Adrenal gland (tissue), 12 donors: ENCODE data around the gene FCER2. TPM values are rescaled to one million over a fixed set of nuclear protein-coding genes. Genes with fewer than 3 reads are reported as not detected.

Source experiments
- DNase-seq, 7 donors: peaks; one replicate each; pipeline ENCODE4 v3.0.0-alpha.2; 2019 to 2020
- H3K27ac ChIP-seq, 5 donors: fragments of 200-600 bp; sonication (generic) in 4 of 5; 1 replicate in 3 of 5; 2 replicates in 2 of 5; pipeline versions ENCODE4 v1.5.1 to v1.8.0; 2016 to 2020; ENCODE audit warnings: mild to moderate bottlenecking in 1 of 5
- H3K27me3 ChIP-seq: fragments of 200-600 bp; 2 replicates; pipeline ENCODE4 v1.8.0; 2021
- H3K36me3 ChIP-seq, 2 donors: fragments of 200-600 bp; replicated peaks in 1 of 2; 1 replicate in 1 of 2; 2 replicates in 1 of 2; pipeline versions ENCODE4 v1.5.1 to v1.8.0; 2018 to 2022
- H3K4me1 ChIP-seq, 2 donors: fragments of 200-600 bp; replicated peaks in 1 of 2; 1 replicate in 1 of 2; 2 replicates in 1 of 2; pipeline versions ENCODE4 v1.5.1 to v1.8.0; 2018 to 2021
- H3K4me3 ChIP-seq, 4 donors: fragments of 200-600 bp; sonication (generic) in 3 of 4; one replicate each; pipeline ENCODE4 v1.5.1; 2016 to 2018
- H3K9me3 ChIP-seq, 3 donors: fragments of 200-600 bp; sonication (generic) in 1 of 3; replicated peaks in 1 of 3; 1 replicate in 2 of 3; 2 replicates in 1 of 3; pipeline versions ENCODE4 v1.5.1 to v1.8.0; 2016 to 2021
- POLR2A ChIP-seq, 2 donors: fragments of 450-650 bp; IDR thresholded peaks; one replicate each; pipeline ENCODE4 v1.6.1; 2017; ENCODE audit warnings: antibody characterized with exemption in 2 of 2, mild to moderate bottlenecking in 2 of 2, moderate library complexity in 1 of 2
- WGBS, 4 donors: extraction: QIAGEN DNeasy Blood & Tissue Kit in 2 of 4; methylation state at CpG; one replicate each; pipeline versions ENCODE4 v1.1.5 to v1.1.7; 2013 to 2017; 5-methylcytosine and 5-hydroxymethylcytosine counted together
- intact Hi-C, 2 donors: fragments of 100-400 bp; cut with DNase I; formaldehyde crosslinking; loops; one replicate each; pipeline versions ENCODE4 v1.14.1 to v1.15.0; 2022 to 2023
- polyA plus RNA-seq, 3 donors: library from polyadenylated mRNA; stranded (reverse); fragments of 200-250 nt in 2 of 3; fragments of 350-450 nt in 1 of 3; fragmentation: Illumina TruSeq in 1 of 3; extraction: RNeasy Lipid Tissue Mini Kit (QIAGEN cat#74804) in 1 of 3; gene quantifications; one replicate each; pipeline ENCODE4 v1.2.3, GENCODE V29; 2013 to 2014
- total RNA-seq, 9 donors: library from RNA; depleted of rRNA in 4 of 9; stranded (reverse); fragments of >200 nt in 4 of 9; fragments of 120-200 nt in 1 of 9; fragmentation: NEBNext Ultra II Directional in 1 of 9; extraction: Animal tissue kit (Norgen Biotek cat#: 25700) in 1 of 9; gene quantifications; one replicate each; pipeline versions ENCODE4 v1.1.0 to v1.2.4, GENCODE V29; 2013 to 2023
- TF ChIP-seq, protein P1 (sequence below), 6 experiments: fragments of 450-650 bp in 4 of 6; fragments of 200-600 bp in 2 of 6; sonication (generic) in 1 of 6; IDR thresholded peaks; 1 replicate in 5 of 6; 2 replicates in 1 of 6; pipeline versions ENCODE4 v1.5.1 to v1.8.0; 2016 to 2021; ENCODE audit warnings: antibody characterized with exemption in 6 of 6, mild to moderate bottlenecking in 2 of 6, moderate library complexity in 1 of 6
- donor health status: healthy with polysubstance abuse.
- donor health status: Bipolar disorder and iron deficiency.
- donor health status: DM: yes; HTN: yes; CAD: no.
- donor health status: DM: no; HTN: no; CAD: no.
- donor health status: DM: no; HTN: no; CAD: no.
- donor health status: DM: yes; HTN: yes; CAD: no.

Gene FCER2
- total and polyA plus RNA-seq, 12 donors: 0.28 to 2.6 (median 0.51) TPM; not detected in 5

GRCh38 chr19:7679771-7680605 is 21.9 kb downstream of the FCER2 start:
- peaks cover 3 to 13% of the 10 kb centered on the region in 2 donors for H3K4me1 ChIP-seq
- 41 to 54% (median 45%) methylated on average over 17 to 22 of the region's 22 CpGs for WGBS, 4 donors
- H3K9me3 ChIP-seq: no peaks in the 10 kb centered on the region
- no peaks in the 10 kb centered on the region for H3K27me3 ChIP-seq
- no peak for DNase-seq
- peak overlapping the region in 1 of 4 donors; percentile 93 for H3K4me3 ChIP-seq
- peak overlapping the region in 1 of 5 donors; percentile 90 for H3K27ac ChIP-seq
- H3K36me3 ChIP-seq: peaks cover 0 to 21% of the 10 kb centered on the region in 2 donors
- no peak for TF ChIP-seq POLR2A (IDR thresholded peaks at IDR 0.05)
- TF ChIP-seq, protein P1, sequence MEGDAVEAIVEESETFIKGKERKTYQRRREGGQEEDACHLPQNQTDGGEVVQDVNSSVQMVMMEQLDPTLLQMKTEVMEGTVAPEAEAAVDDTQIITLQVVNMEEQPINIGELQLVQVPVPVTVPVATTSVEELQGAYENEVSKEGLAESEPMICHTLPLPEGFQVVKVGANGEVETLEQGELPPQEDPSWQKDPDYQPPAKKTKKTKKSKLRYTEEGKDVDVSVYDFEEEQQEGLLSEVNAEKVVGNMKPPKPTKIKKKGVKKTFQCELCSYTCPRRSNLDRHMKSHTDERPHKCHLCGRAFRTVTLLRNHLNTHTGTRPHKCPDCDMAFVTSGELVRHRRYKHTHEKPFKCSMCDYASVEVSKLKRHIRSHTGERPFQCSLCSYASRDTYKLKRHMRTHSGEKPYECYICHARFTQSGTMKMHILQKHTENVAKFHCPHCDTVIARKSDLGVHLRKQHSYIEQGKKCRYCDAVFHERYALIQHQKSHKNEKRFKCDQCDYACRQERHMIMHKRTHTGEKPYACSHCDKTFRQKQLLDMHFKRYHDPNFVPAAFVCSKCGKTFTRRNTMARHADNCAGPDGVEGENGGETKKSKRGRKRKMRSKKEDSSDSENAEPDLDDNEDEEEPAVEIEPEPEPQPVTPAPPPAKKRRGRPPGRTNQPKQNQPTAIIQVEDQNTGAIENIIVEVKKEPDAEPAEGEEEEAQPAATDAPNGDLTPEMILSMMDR (IDR thresholded peaks at IDR 0.05): no peak
- intact Hi-C loops: loop anchor here (5.0 to 10.0 kb wide), 3 partner anchors 113 to 325 kb away; no protein-coding TSS in a partner anchor

DNA sequence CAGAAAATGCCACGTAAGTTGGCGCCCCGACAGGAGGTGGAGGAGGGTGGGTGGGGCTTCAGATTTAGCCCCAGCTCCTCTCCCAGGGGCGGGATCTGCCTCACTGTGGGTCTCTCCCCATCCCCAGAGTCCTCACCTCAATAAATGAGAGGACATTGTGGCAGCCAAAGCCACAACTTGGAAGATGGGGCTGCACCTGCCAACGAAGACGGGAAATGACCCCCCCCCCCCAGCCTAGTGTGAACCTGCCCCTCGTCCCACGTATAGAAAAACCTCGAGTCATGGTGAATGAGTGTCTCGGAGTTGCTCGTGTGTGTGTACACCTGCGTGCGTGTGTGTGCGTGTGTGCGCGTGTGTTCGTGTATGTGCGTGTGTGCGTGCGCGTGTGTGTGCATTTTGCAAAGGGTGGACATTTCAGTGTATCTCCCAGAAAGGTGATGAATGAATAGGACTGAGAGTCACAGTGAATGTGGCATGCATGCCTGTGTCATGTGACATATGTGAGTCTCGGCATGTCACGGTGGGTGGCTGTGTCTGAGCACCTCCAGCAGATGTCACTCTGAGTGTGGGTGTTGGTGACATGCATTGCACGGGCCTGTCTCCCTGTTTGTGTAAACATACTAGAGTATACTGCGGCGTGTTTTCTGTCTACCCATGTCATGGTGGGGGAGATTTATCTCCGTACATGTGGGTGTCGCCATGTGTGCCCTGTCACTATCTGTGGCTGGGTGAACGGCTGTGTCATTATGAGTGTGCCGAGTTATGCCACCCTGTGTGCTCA is 22.8 kb downstream of the FCER2 start:
- WGBS, 4 donors: 41 to 56% (median 45%) methylated on average over 28 to 30 of the region's 30 CpGs
- peak in 2 of 7 donors; percentile 21 to 63 for DNase-seq
- H3K36me3 ChIP-seq: peaks cover 0 to 20% of the 10 kb centered on the region in 2 donors
- H3K27ac ChIP-seq: no peak overlapping the region
- no peaks in the 10 kb centered on the region for H3K9me3 ChIP-seq
- peaks cover 3 to 13% of the 10 kb centered on the region in 2 donors for H3K4me1 ChIP-seq
- intact Hi-C loops: loop anchor here (5.0 to 10.0 kb wide), 2 partner anchors 112 to 324 kb away; no protein-coding TSS in a partner anchor
- no peak for TF ChIP-seq POLR2A (IDR thresholded peaks at IDR 0.05)
- TF ChIP-seq, protein P1 (IDR thresholded peaks at IDR 0.05): peak in 1 of 6 experiments; percentile 9
- H3K27me3 ChIP-seq: no peaks in the 10 kb centered on the region
- H3K4me3 ChIP-seq: no peak overlapping the region

DNA sequence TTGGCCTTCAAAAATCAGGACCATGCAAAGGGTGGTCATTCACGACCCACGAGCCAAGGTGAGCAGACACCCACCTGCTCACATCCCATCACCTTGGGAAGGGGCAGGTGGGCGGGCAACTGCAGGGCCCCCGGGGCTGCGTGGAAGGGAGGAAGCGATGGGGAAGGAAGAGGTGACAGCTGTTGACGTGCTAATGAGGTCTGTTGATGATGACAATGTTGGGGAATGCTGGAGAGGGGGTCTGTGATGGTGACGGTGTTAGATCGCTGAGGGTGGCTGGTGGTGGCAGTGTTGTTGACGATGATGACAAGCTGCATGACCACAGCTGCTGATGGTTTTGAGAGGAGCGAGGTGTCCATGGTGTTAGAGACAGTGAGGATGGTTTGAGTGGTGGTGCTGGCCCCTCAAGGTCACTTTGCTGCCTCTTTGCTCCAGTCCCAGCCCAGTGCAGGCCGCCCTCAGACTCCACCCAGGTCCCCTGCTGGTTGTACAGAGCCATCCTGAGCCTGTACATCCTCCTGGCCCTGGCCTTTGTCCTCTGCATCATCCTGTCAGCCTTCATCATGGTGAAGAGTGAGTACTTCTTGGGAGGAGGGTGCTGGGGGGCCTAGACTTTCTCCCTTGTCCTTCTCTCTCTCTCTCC is 24.1 kb downstream of the FCER2 start:
- WGBS, 4 donors: 40 to 58% (median 49%) methylated on average over 12 of the region's 12 CpGs
- Histone ChIP-seq H3K27ac (no peak overlapping the region), H3K36me3 (peaks cover 0 to 6% of the 10 kb centered on the region in 2 donors), H3K4me1 (peaks cover 3 to 13% of the 10 kb centered on the region in 2 donors), H3K4me3 (no peak overlapping the region), H3K27me3 (no peaks in the 10 kb centered on the region), H3K9me3 (no peaks in the 10 kb centered on the region)
- no peak for TF ChIP-seq POLR2A (IDR thresholded peaks at IDR 0.05)
- TF ChIP-seq, protein P1 (IDR thresholded peaks at IDR 0.05): no peak
- intact Hi-C loops: loop anchor here (5.0 to 10.0 kb wide), 2 partner anchors 110 to 323 kb away; no protein-coding TSS in a partner anchor
- DNase-seq: no peak
